Psoas muscle (tissue), 8 donors: ENCODE results near the gene TMEM130. TPM values are rescaled to one million over a fixed set of nuclear protein-coding genes. Genes with fewer than 3 reads are reported as not detected.

Experiments used
- ATAC-seq, 4 donors: fragments of 200-7000 bp; cut with Tn5 transposase; one replicate each; pipeline ENCODE4 v1.9.1; 2020; ENCODE audit warnings: moderate library complexity in 3 of 4, mild to moderate bottlenecking in 2 of 4
- DNase-seq, 2 donors: peaks; one replicate each; pipeline ENCODE4 v3.0.0-alpha.2; 2020
- H3K27ac ChIP-seq: fragments of 200-600 bp; one replicate; pipeline ENCODE4 v1.8.0; 2022
- H3K27me3 ChIP-seq, 3 donors: fragments of 200-600 bp in 1 of 3; one replicate each; pipeline versions ENCODE4 v1.6.1 to v1.8.0; 2013 to 2022; ENCODE audit warnings: low read length in 2 of 3, mild to moderate bottlenecking in 2 of 3, moderate library complexity in 1 of 3; ENCODE audit not compliant: insufficient read depth in 3 of 3
- H3K36me3 ChIP-seq, 2 donors: fragments of 200-600 bp in 1 of 2; one replicate each; pipeline versions ENCODE4 v1.6.1 to v1.8.0; 2013 to 2022; ENCODE audit warnings: low read depth in 1 of 2, mild to moderate bottlenecking in 1 of 2, moderate library complexity in 1 of 2; ENCODE audit not compliant: insufficient read depth in 1 of 2
- H3K4me1 ChIP-seq: fragments of 200-600 bp; one replicate; pipeline ENCODE4 v1.8.0; 2022
- H3K4me3 ChIP-seq: fragments of 200-600 bp; one replicate; pipeline ENCODE4 v1.8.0; 2022; ENCODE audit warnings: mild to moderate bottlenecking
- H3K9me3 ChIP-seq: fragments of 200-600 bp; one replicate; pipeline ENCODE4 v1.8.0; 2022
- CTCF ChIP-seq: fragments of 200-600 bp; IDR thresholded peaks from one replicate; pipeline ENCODE4 v1.8.0; 2022; ENCODE audit warnings: antibody characterized with exemption
- WGBS, 3 donors: extraction: QIAGEN DNeasy Blood & Tissue Kit; methylation state at CpG; one replicate each; pipeline versions ENCODE4 v1.1.6 to v1.1.7; 2013; 5-methylcytosine and 5-hydroxymethylcytosine counted together
- intact Hi-C, 2 donors: fragments of 100-400 bp; cut with DNase I; formaldehyde crosslinking; loops; one replicate each; pipeline versions ENCODE4 v1.11.0 to v1.14.2; 2022
- polyA plus RNA-seq, 3 donors: library from polyadenylated mRNA; stranded (reverse); fragments of 200-250 nt; gene quantifications; one replicate each; pipeline ENCODE4 v1.2.3, GENCODE V29; 2013
- total RNA-seq, 4 donors: library from RNA; stranded (reverse); fragmentation: NEBNext Ultra II Directional in 2 of 4; extraction: Animal tissue kit (Norgen Biotek cat#: 25700) in 2 of 4; gene quantifications; one replicate each; pipeline versions ENCODE4 v1.2.1 to v1.2.4, GENCODE V29; 2021 to 2023
- donor health status: healthy with polysubstance abuse.
- donor health status: DM: no; HTN: no; CAD: no; lungs with moderate emphysema.
- donor health status: Bipolar disorder and iron deficiency.
- donor health status: healthy.
- donor health status: DM: yes; HTN: yes; CAD: no.
- donor health status: DM: no; HTN: no; CAD: no.
- donor health status: DM: no; HTN: no; CAD: no.
- donor health status: DM: yes; HTN: yes; CAD: no.

The TMEM130 gene
- total and polyA plus RNA-seq, 7 donors: 0.08 TPM; not detected in 6

GRCh38 chr7:98836811-98837629, 32.8 kb downstream of the TMEM130 start:
- no peak for DNase-seq
- Histone ChIP-seq H3K4me3 (no peak overlapping the region), H3K27ac (no peak overlapping the region), H3K27me3 (peaks cover 0 to 7% (median 3%) of the 10 kb centered on the region in 3 donors), H3K4me1 (no peaks in the 10 kb centered on the region), H3K36me3 (no peaks in the 10 kb centered on the region), H3K9me3 (no peaks in the 10 kb centered on the region)
- ATAC-seq: no peak
- intact Hi-C loops: no loop called here
- WGBS, 3 donors: 27 to 36% (median 31%) methylated on average over 10 of the region's 10 CpGs
- TF ChIP-seq CTCF: peak; percentile 37

GRCh38 chr7:98834949-98835348, 34.9 kb downstream of the TMEM130 start:
- no peaks in the 10 kb centered on the region for H3K9me3 ChIP-seq
- no peak for ATAC-seq
- 73 to 83% (median 78%) methylated on average over 8 of the region's 8 CpGs for WGBS, 3 donors
- no peaks in the 10 kb centered on the region for H3K36me3 ChIP-seq
- H3K4me1 ChIP-seq: no peaks in the 10 kb centered on the region
- peaks cover 0 to 7% (median 3%) of the 10 kb centered on the region in 3 donors for H3K27me3 ChIP-seq
- no peak for TF ChIP-seq CTCF
- no peak overlapping the region for H3K4me3 ChIP-seq
- H3K27ac ChIP-seq: no peak overlapping the region
- no peak for DNase-seq
- intact Hi-C loops: no loop called here

- Histone ChIP-seq H3K27ac (no peak overlapping the region), H3K9me3 (no peaks in the 10 kb centered on the region), H3K27me3 (peaks cover 0 to 3% (median 0%) of the 10 kb centered on the region in 3 donors), H3K4me1 (no peaks in the 10 kb centered on the region), H3K36me3 (no peaks in the 10 kb centered on the region), H3K4me3 (no peak overlapping the region)
- TF ChIP-seq CTCF: no peak
- ATAC-seq (no peak), DNase-seq (no peak)
- intact Hi-C loops: no loop called here
- WGBS, 3 donors: 81 to 90% (median 88%) methylated on average over 2 of the region's 2 CpGs
These were observed 36.8 kb downstream of the TMEM130 start for GRCh38 chr7:98833022-98833421.

GRCh38 chr7:98831641-98832221, 38.1 kb downstream of the TMEM130 start:
- H3K9me3 ChIP-seq: no peaks in the 10 kb centered on the region
- ATAC-seq: no peak
- H3K27ac ChIP-seq: no peak overlapping the region
- H3K36me3 ChIP-seq: no peaks in the 10 kb centered on the region
- WGBS, 3 donors: 86 to 88% (median 86%) methylated on average over 8 of the region's 8 CpGs
- intact Hi-C loops: no loop called here
- TF ChIP-seq CTCF: peak; percentile 41
- H3K4me3 ChIP-seq: no peak overlapping the region
- DNase-seq: no peak
- H3K27me3 ChIP-seq: peaks cover 0 to 3% (median 0%) of the 10 kb centered on the region in 3 donors
- H3K4me1 ChIP-seq: no peaks in the 10 kb centered on the region
